Measurements from ENCODE around the gene BIRC2. TPM values are rescaled to one million over a fixed set of nuclear protein-coding genes. Genes with fewer than 3 reads are reported as not detected.
"Not testable (repeated sequence)": the region's sequence is repeated elsewhere in the genome, so short reads cannot be mapped to it uniquely, and the experiment has no call there.

The BIRC2 gene
- total RNA-seq: 56.9 TPM

GRCh38 chr11:102346748-102347461 is at the start of gene BIRC2:
BIRC2 (plus strand) TSS chr11:102347214; CDS start chr11:102349855, 2,641 bp downstream.
- H3K4me3 ChIP-seq (ENCODE audit: low read length in 3 of 3): peak within 1 kb of the TSS; percentile 70 to 94 (median 92)
- H3K36me3 ChIP-seq (ENCODE audit: control insufficient read depth in 3 of 3, insufficient read depth in 3 of 3, low read length in 3 of 3): peaks cover 0 to 7% (median 4%) of the 10 kb centered on the region in 3 donors
- H3K9me3 ChIP-seq (ENCODE audit: control insufficient read depth in 3 of 3, low read length in 3 of 3): no peaks in the 10 kb centered on the region
- H3K4me1 ChIP-seq (ENCODE audit: control insufficient read depth in 3 of 3, insufficient read depth in 3 of 3, low read length in 3 of 3): peaks cover 11 to 21% (median 11%) of the 10 kb centered on the region in 3 donors
- no peaks in the 10 kb centered on the region for H3K27me3 ChIP-seq (ENCODE audit: control insufficient read depth in 3 of 3, insufficient read depth in 3 of 3, low read length in 3 of 3)
- H3K9ac ChIP-seq (ENCODE audit: low read depth in 1 of 3, low read length in 3 of 3): peak within 1 kb of the TSS; percentile 75 to 92 (median 91)
- H3K27ac ChIP-seq (ENCODE audit: low read depth, low read length): peak within 1 kb of the TSS; percentile 88

GRCh38 chr11:102300837-102301236 is 46.2 kb upstream of the BIRC2 start:
- not testable (repeated sequence) for H3K9ac ChIP-seq (ENCODE audit: low read depth in 1 of 3, low read length in 3 of 3); H3K27ac ChIP-seq (ENCODE audit: low read depth, low read length); H3K4me3 ChIP-seq (ENCODE audit: low read length in 3 of 3); H3K4me1 ChIP-seq (ENCODE audit: control insufficient read depth in 3 of 3, insufficient read depth in 3 of 3, low read length in 3 of 3); H3K27me3 ChIP-seq (ENCODE audit: control insufficient read depth in 3 of 3, insufficient read depth in 3 of 3, low read length in 3 of 3); H3K9me3 ChIP-seq (ENCODE audit: control insufficient read depth in 3 of 3, low read length in 3 of 3); H3K36me3 ChIP-seq (ENCODE audit: control insufficient read depth in 3 of 3, insufficient read depth in 3 of 3, low read length in 3 of 3)

- Histone ChIP-seq H3K9ac (ENCODE audit: low read depth in 1 of 3, low read length in 3 of 3) (no peak overlapping the region), H3K9me3 (ENCODE audit: control insufficient read depth in 3 of 3, low read length in 3 of 3) (peaks cover 0 to 2% (median 0%) of the 10 kb centered on the region in 3 donors), H3K27me3 (ENCODE audit: control insufficient read depth in 3 of 3, insufficient read depth in 3 of 3, low read length in 3 of 3) (no peaks in the 10 kb centered on the region), H3K36me3 (ENCODE audit: control insufficient read depth in 3 of 3, insufficient read depth in 3 of 3, low read length in 3 of 3) (no peaks in the 10 kb centered on the region), H3K4me1 (ENCODE audit: control insufficient read depth in 3 of 3, insufficient read depth in 3 of 3, low read length in 3 of 3) (peaks cover 0 to 3% (median 0%) of the 10 kb centered on the region in 3 donors), H3K27ac (ENCODE audit: low read depth, low read length) (no peak overlapping the region), H3K4me3 (ENCODE audit: low read length in 3 of 3) (no peak overlapping the region)
These were observed 44.8 kb upstream of the BIRC2 start for GRCh38 chr11:102302241-102302640.

GRCh38 chr11:102304686-102305085 is 42.3 kb upstream of the BIRC2 start:
- H3K27ac ChIP-seq (ENCODE audit: low read depth, low read length): no peak overlapping the region
- H3K4me1 ChIP-seq (ENCODE audit: control insufficient read depth in 3 of 3, insufficient read depth in 3 of 3, low read length in 3 of 3): peaks cover 0 to 3% (median 0%) of the 10 kb centered on the region in 3 donors
- H3K9me3 ChIP-seq (ENCODE audit: control insufficient read depth in 3 of 3, low read length in 3 of 3): peaks cover 0 to 2% (median 0%) of the 10 kb centered on the region in 3 donors
- no peak overlapping the region for H3K4me3 ChIP-seq (ENCODE audit: low read length in 3 of 3)
- no peaks in the 10 kb centered on the region for H3K36me3 ChIP-seq (ENCODE audit: control insufficient read depth in 3 of 3, insufficient read depth in 3 of 3, low read length in 3 of 3)
- H3K27me3 ChIP-seq (ENCODE audit: control insufficient read depth in 3 of 3, insufficient read depth in 3 of 3, low read length in 3 of 3): no peaks in the 10 kb centered on the region
- H3K9ac ChIP-seq (ENCODE audit: low read depth in 1 of 3, low read length in 3 of 3): no peak overlapping the region

- Histone ChIP-seq H3K36me3 (ENCODE audit: control insufficient read depth in 3 of 3, insufficient read depth in 3 of 3, low read length in 3 of 3) (no peaks in the 10 kb centered on the region), H3K4me3 (ENCODE audit: low read length in 3 of 3) (no peak overlapping the region), H3K27ac (ENCODE audit: low read depth, low read length) (no peak overlapping the region), H3K9me3 (ENCODE audit: control insufficient read depth in 3 of 3, low read length in 3 of 3) (peaks cover 0 to 2% (median 0%) of the 10 kb centered on the region in 3 donors), H3K9ac (ENCODE audit: low read depth in 1 of 3, low read length in 3 of 3) (no peak overlapping the region), H3K4me1 (ENCODE audit: control insufficient read depth in 3 of 3, insufficient read depth in 3 of 3, low read length in 3 of 3) (peaks cover 0 to 3% (median 0%) of the 10 kb centered on the region in 3 donors), H3K27me3 (ENCODE audit: control insufficient read depth in 3 of 3, insufficient read depth in 3 of 3, low read length in 3 of 3) (no peaks in the 10 kb centered on the region)
These were observed 41.5 kb upstream of the BIRC2 start for GRCh38 chr11:102305352-102306047.

- Histone ChIP-seq H3K9me3 (ENCODE audit: control insufficient read depth in 3 of 3, low read length in 3 of 3) (peaks cover 0 to 2% (median 0%) of the 10 kb centered on the region in 3 donors), H3K36me3 (ENCODE audit: control insufficient read depth in 3 of 3, insufficient read depth in 3 of 3, low read length in 3 of 3) (no peaks in the 10 kb centered on the region), H3K27ac (ENCODE audit: low read depth, low read length) (no peak overlapping the region), H3K4me3 (ENCODE audit: low read length in 3 of 3) (no peak overlapping the region), H3K27me3 (ENCODE audit: control insufficient read depth in 3 of 3, insufficient read depth in 3 of 3, low read length in 3 of 3) (no peaks in the 10 kb centered on the region), H3K4me1 (ENCODE audit: control insufficient read depth in 3 of 3, insufficient read depth in 3 of 3, low read length in 3 of 3) (peaks cover 0 to 3% (median 0%) of the 10 kb centered on the region in 3 donors), H3K9ac (ENCODE audit: low read depth in 1 of 3, low read length in 3 of 3) (no peak overlapping the region)
These were observed 40.9 kb upstream of the BIRC2 start for GRCh38 chr11:102306048-102306597.

- Histone ChIP-seq H3K9me3 (ENCODE audit: control insufficient read depth in 3 of 3, low read length in 3 of 3) (no peaks in the 10 kb centered on the region), H3K27ac (ENCODE audit: low read depth, low read length) (no peak overlapping the region), H3K27me3 (ENCODE audit: control insufficient read depth in 3 of 3, insufficient read depth in 3 of 3, low read length in 3 of 3) (no peaks in the 10 kb centered on the region), H3K4me3 (ENCODE audit: low read length in 3 of 3) (no peak overlapping the region), H3K9ac (ENCODE audit: low read depth in 1 of 3, low read length in 3 of 3) (no peak overlapping the region), H3K36me3 (ENCODE audit: control insufficient read depth in 3 of 3, insufficient read depth in 3 of 3, low read length in 3 of 3) (no peaks in the 10 kb centered on the region), H3K4me1 (ENCODE audit: control insufficient read depth in 3 of 3, insufficient read depth in 3 of 3, low read length in 3 of 3) (peaks cover 0 to 3% (median 0%) of the 10 kb centered on the region in 3 donors)
These were observed 39.9 kb upstream of the BIRC2 start for GRCh38 chr11:102306817-102307726.

GRCh38 chr11:102307727-102308038 is 39.3 kb upstream of the BIRC2 start:
- H3K27ac ChIP-seq (ENCODE audit: low read depth, low read length): no peak overlapping the region
- H3K4me1 ChIP-seq (ENCODE audit: control insufficient read depth in 3 of 3, insufficient read depth in 3 of 3, low read length in 3 of 3): peaks cover 0 to 3% (median 0%) of the 10 kb centered on the region in 3 donors
- no peaks in the 10 kb centered on the region for H3K36me3 ChIP-seq (ENCODE audit: control insufficient read depth in 3 of 3, insufficient read depth in 3 of 3, low read length in 3 of 3)
- no peaks in the 10 kb centered on the region for H3K27me3 ChIP-seq (ENCODE audit: control insufficient read depth in 3 of 3, insufficient read depth in 3 of 3, low read length in 3 of 3)
- H3K4me3 ChIP-seq (ENCODE audit: low read length in 3 of 3): no peak overlapping the region
- no peaks in the 10 kb centered on the region for H3K9me3 ChIP-seq (ENCODE audit: control insufficient read depth in 3 of 3, low read length in 3 of 3)
- no peak overlapping the region for H3K9ac ChIP-seq (ENCODE audit: low read depth in 1 of 3, low read length in 3 of 3)

- Histone ChIP-seq H3K27ac (ENCODE audit: low read depth, low read length) (no peak overlapping the region), H3K4me1 (ENCODE audit: control insufficient read depth in 3 of 3, insufficient read depth in 3 of 3, low read length in 3 of 3) (peaks cover 0 to 3% (median 0%) of the 10 kb centered on the region in 3 donors), H3K36me3 (ENCODE audit: control insufficient read depth in 3 of 3, insufficient read depth in 3 of 3, low read length in 3 of 3) (no peaks in the 10 kb centered on the region), H3K27me3 (ENCODE audit: control insufficient read depth in 3 of 3, insufficient read depth in 3 of 3, low read length in 3 of 3) (no peaks in the 10 kb centered on the region), H3K4me3 (ENCODE audit: low read length in 3 of 3) (no peak overlapping the region), H3K9me3 (ENCODE audit: control insufficient read depth in 3 of 3, low read length in 3 of 3) (no peaks in the 10 kb centered on the region), H3K9ac (ENCODE audit: low read depth in 1 of 3, low read length in 3 of 3) (no peak overlapping the region)
These were observed 37.1 kb upstream of the BIRC2 start for GRCh38 chr11:102309621-102310541.
